ENCODE results near the gene SNAI3.

Gene SNAI3

DNA sequence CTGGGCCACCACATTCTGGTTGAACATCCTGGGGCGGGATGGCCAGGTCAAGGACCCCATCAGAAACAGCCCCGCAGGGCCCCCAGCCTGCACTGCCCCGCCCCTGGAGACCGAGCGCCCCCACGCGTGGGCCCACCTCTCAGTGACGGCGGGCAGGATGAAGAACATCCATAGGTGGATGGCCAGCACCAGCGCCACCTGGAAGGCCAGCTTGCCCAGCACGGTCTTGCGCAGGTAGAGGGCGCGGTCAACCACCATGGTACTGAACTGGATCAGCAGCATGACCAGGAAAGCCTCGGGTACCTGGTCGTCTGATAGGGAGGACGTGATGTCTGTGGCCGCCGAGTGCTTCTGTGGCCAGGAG, 33.6 kb upstream of the SNAI3 start:
- POLR2A ChIA-PET = no interaction called here

DNA sequence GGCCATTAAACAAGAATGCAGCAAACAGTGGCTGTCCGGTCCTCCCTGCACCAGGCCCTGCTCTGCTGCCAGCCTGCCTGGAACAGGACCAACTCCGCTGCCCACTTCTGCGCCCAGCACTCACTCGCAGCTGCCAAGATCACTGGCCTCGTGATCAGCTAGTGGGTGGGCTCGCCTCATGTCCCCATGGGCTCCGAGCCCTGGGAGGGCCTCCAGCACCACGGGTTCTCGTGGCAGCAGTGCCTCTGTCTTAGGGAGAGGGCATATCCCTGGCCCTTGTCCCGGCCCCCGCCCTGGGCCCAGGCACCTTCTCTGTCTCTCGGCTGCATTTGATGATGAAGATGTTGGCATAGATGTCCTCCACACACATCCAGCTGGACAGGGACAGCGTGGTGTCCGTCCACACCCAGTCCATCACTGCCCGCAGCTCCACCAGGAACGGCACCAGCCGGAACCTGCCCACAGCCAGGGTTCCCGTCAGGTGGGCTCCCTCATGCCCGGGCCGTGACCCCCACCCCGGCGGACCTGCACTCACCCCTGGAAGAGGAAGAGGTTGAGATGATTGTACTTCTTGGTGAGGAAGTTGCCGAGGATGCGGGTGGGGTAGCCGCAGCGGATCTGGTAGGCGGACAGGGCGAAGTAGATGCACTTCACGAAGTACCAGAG, 33.1 kb upstream of the SNAI3 start:
- ChIA-PET CTCF (interaction anchor here (0.9 to 3.3 kb wide), 4 partner anchors 11 to 24 kb away, joined by 3 to 15 read pairs (median 8); no protein-coding TSS in a partner anchor), POLR2A (interaction anchor here (0.7 kb wide), 1 partner anchor 15 kb away, joined by 3 read pairs; no protein-coding TSS in a partner anchor)
- no peak for DNase-seq (ENCODE audit: low read depth, low spot score)
- H3K4me3 ChIP-seq (ENCODE audit: low read depth, low read length) = no peak overlapping the region
- TF ChIP-seq, protein P1, sequence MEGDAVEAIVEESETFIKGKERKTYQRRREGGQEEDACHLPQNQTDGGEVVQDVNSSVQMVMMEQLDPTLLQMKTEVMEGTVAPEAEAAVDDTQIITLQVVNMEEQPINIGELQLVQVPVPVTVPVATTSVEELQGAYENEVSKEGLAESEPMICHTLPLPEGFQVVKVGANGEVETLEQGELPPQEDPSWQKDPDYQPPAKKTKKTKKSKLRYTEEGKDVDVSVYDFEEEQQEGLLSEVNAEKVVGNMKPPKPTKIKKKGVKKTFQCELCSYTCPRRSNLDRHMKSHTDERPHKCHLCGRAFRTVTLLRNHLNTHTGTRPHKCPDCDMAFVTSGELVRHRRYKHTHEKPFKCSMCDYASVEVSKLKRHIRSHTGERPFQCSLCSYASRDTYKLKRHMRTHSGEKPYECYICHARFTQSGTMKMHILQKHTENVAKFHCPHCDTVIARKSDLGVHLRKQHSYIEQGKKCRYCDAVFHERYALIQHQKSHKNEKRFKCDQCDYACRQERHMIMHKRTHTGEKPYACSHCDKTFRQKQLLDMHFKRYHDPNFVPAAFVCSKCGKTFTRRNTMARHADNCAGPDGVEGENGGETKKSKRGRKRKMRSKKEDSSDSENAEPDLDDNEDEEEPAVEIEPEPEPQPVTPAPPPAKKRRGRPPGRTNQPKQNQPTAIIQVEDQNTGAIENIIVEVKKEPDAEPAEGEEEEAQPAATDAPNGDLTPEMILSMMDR (IDR thresholded peaks at IDR 0.05; ENCODE audit: insufficient read depth, low read length, missing control alignments) = no peak

More for the DNA sequence above, 33.6 kb upstream of the SNAI3 start:
- DNase-seq (ENCODE audit: low read depth, low spot score) = no peak
- no peak overlapping the region for H3K4me3 ChIP-seq (ENCODE audit: low read depth, low read length)
- TF ChIP-seq, protein P1 (IDR thresholded peaks at IDR 0.05; ENCODE audit: insufficient read depth, low read length, missing control alignments) = no peak
- CTCF ChIA-PET = interaction anchor here (0.9 to 3.3 kb wide), 3 partner anchors 11 to 23 kb away, joined by 3 to 10 read pairs (median 6); no protein-coding TSS in a partner anchor

DNA sequence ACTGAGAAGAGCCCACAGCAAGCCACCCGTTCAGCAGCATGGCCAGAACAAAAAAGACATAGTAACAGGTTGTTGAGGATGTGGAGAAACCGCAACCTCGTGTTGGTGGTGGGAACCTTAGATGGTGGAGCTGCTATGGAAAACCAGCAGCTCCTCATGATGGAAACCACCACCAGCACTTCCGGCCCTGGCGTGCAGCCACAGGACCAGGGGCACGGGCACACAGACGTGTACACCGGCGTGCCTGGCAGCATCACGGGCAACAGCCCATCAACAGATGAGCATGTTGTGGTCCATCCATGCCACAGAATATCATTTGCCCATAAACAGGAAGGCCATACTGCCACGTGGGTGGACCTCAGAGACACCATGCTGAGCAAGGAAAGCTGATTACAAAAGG, 31.9 kb upstream of the SNAI3 start:
- TF ChIP-seq, protein P1 (IDR thresholded peaks at IDR 0.05; ENCODE audit: insufficient read depth, low read length, missing control alignments) = no peak
- no peak for DNase-seq (ENCODE audit: low read depth, low spot score)
- ChIA-PET POLR2A (interaction anchor here (1.1 kb wide), 1 partner anchor 8 kb away, joined by 4 read pairs; no protein-coding TSS in a partner anchor), CTCF (interaction anchor here (3.3 kb wide), 1 partner anchor 19 kb away, joined by 15 read pairs; no protein-coding TSS in a partner anchor)
- no peak overlapping the region for H3K4me3 ChIP-seq (ENCODE audit: low read depth, low read length)

DNA sequence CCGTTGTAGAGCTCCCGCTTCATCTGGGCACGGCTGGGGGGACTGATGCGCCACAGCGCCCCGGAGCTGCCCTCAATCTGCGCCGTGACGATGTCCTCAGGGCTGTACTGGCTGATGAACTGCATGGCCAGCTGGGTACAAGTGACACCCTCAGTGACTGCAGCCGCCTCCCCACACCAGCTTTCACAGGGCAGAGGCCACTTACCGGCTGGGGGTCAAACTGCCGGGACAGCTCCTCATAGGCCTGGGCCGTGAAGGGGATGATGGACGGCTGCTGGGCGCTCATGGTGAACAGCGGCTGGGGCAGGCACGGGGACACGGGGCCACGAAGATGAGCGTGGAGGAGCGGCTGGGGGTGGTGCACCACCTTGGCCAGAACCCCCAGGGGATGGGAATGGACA, 30.3 kb upstream of the SNAI3 start:
- ChIA-PET POLR2A (no interaction called here), CTCF (interaction anchor here (1.6 to 3.3 kb wide), 2 partner anchors 21 to 27 kb away, joined by 4 to 15 read pairs; no protein-coding TSS in a partner anchor)

DNA sequence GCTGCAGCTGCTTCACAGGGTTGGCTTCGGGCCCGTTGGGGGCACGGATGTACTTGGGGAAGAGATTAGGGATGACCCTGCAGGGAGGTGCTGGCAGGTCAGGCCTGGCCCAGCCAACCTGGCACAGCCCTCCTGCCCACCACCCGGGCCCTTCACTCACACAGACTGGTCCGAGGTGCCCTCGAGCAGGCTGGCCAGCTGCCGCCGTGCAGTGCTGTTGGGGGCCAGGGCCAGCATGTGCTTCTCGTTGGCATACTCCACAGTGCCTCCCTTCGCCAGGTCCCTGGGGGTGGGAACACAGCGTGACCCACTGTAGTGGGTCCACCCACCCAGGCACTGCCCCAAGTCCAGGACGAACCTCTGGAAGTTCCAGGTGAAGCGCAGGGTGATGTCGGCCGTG, 29.9 kb upstream of the SNAI3 start:
- H3K4me3 ChIP-seq (ENCODE audit: low read depth, low read length) = no peak overlapping the region
- POLR2A ChIA-PET = interaction anchor here (1.3 kb wide), 1 partner anchor 69 kb away, joined by 7 read pairs; the partner anchor contains the start of gene PIEZO1
- TF ChIP-seq, protein P1 (IDR thresholded peaks at IDR 0.05; ENCODE audit: insufficient read depth, low read length, missing control alignments) = no peak
- no peak for DNase-seq (ENCODE audit: low read depth, low spot score)
- CTCF ChIA-PET = interaction anchor here (1.6 to 3.3 kb wide), 2 partner anchors 21 to 27 kb away, joined by 4 to 15 read pairs; no protein-coding TSS in a partner anchor

More for the DNA sequence above, 30.3 kb upstream of the SNAI3 start:
- DNase-seq (ENCODE audit: low read depth, low spot score) = no peak
- no peak overlapping the region for H3K4me3 ChIP-seq (ENCODE audit: low read depth, low read length)
- TF ChIP-seq, protein P1 (IDR thresholded peaks at IDR 0.05; ENCODE audit: insufficient read depth, low read length, missing control alignments) = no peak

All from AG04449 (cell line).